Caco-2 (cell line): ENCODE data around the gene OSBPL10. TPM values are rescaled to one million over a fixed set of nuclear protein-coding genes. Genes with fewer than 3 reads are reported as not detected.

Source experiments
- BruUV-seq: library from RNA; stranded (reverse); fragments of 400-500 nt; replicated peaks from 2 replicates; lab custom pipeline; 2021; lab: Mats Ljungman, UMichigan
- CTCF ChIA-PET: fragments of 300-600 bp; sonication (Branson Sonifier 250); formaldehyde crosslinking; loops from one replicate; lab custom pipeline; 2022; ENCODE audit warnings: antibody characterized with exemption; lab: Charles Lee
- POLR2A ChIA-PET: fragments of 300-600 bp; sonication (Branson Sonifier 250); formaldehyde crosslinking; loops from one replicate; lab custom pipeline; 2022; ENCODE audit warnings: antibody characterized with exemption; lab: Charles Lee
- DNase-seq, 2 experiments: peaks; one replicate each; pipeline versions ENCODE4 v3.0.0 to v3.0.0-alpha.2; 2020 to 2022
- H3K27me3 ChIP-seq: replicated peaks from 2 replicates; pipeline ENCODE4 v1.6.0; 2011; ENCODE audit warnings: low read length; ENCODE audit not compliant: control insufficient read depth, insufficient read depth
- H3K36me3 ChIP-seq: 2 replicates; pipeline ENCODE4 v1.5.1; 2011; ENCODE audit warnings: low read length; ENCODE audit not compliant: control insufficient read depth, insufficient read depth
- H3K4me1 ChIP-seq: fragments of 250-450 bp; sonication (Bioruptor Pico); 2 replicates; pipeline ENCODE4 v1.5.1; 2020; ENCODE audit warnings: mild to moderate bottlenecking
- H3K4me3 ChIP-seq: 2 replicates; pipeline ENCODE4 v1.5.1; 2011; ENCODE audit warnings: low read depth, mild to moderate bottlenecking, control low read depth, low read length
- H3K9me3 ChIP-seq: fragments of 250-450 bp; sonication (Bioruptor Pico); 2 replicates; pipeline ENCODE4 v1.5.1; 2020; ENCODE audit warnings: mild to moderate bottlenecking, moderate library complexity
- H3K27ac Mint-ChIP-seq: one replicate; pipeline ENCODE4 v1.8.0; 2022; ENCODE audit warnings: mixed read lengths; ENCODE audit not compliant: unreplicated experiment
- H3K27me3 Mint-ChIP-seq: one replicate; pipeline ENCODE4 v1.8.0; 2022; ENCODE audit warnings: mixed read lengths; ENCODE audit not compliant: insufficient read depth, unreplicated experiment
- H3K36me3 Mint-ChIP-seq: one replicate; pipeline ENCODE4 v1.8.0; 2022; ENCODE audit warnings: mild to moderate bottlenecking, mixed read lengths; ENCODE audit not compliant: insufficient read depth, unreplicated experiment
- H3K4me1 Mint-ChIP-seq: one replicate; pipeline ENCODE4 v1.8.0; 2022; ENCODE audit warnings: low read depth, mixed read lengths; ENCODE audit not compliant: unreplicated experiment
- H3K4me3 Mint-ChIP-seq: one replicate; pipeline ENCODE4 v1.8.0; 2022; ENCODE audit warnings: mild to moderate bottlenecking, moderate library complexity, mixed read lengths; ENCODE audit not compliant: unreplicated experiment
- H3K9me3 Mint-ChIP-seq: one replicate; pipeline ENCODE4 v1.8.0; 2022; ENCODE audit warnings: mixed read lengths; ENCODE audit not compliant: unreplicated experiment
- CTCF ChIP-seq, 2 experiments: fragments of 200-600 bp in 1 of 2; IDR thresholded peaks; 1 replicate in 1 of 2; 2 replicates in 1 of 2; pipeline versions ENCODE4 v1.5.1 to v1.8.0; 2011 to 2022; ENCODE audit warnings: antibody characterized with exemption in 1 of 2, control low read depth in 1 of 2, inconsistent platforms in 1 of 2, low read depth in 1 of 2, low read length in 1 of 2, mild to moderate bottlenecking in 1 of 2, moderate library complexity in 1 of 2; ENCODE audit not compliant: insufficient read depth in 1 of 2, severe bottlenecking in 1 of 2, unreplicated experiment in 1 of 2
- intact Hi-C: fragments of 100-400 bp; cut with micrococcal nuclease; formaldehyde crosslinking; loops from one replicate; pipeline ENCODE4 v1.10.0; 2022; ENCODE audit not compliant: unreplicated experiment
- total RNA-seq: library from RNA; stranded (reverse); gene quantifications from 2 replicates; pipeline ENCODE4 v1.2.3, GENCODE V29; 2022

The OSBPL10 gene
- total RNA-seq, 1 experiment from 2014 or later, result 71.2 TPM

- no peaks in the 10 kb centered on the region for H3K27me3 Mint-ChIP-seq
- CTCF ChIA-PET, result no interaction called here
Observed at GRCh38 chr3:31629054-31629453, 352.0 kb downstream of the OSBPL10 start.

GRCh38 chr3:31625358-31625757 lies 355.7 kb downstream of the OSBPL10 start:
- ChIA-PET CTCF (interaction anchor here (0.6 kb wide), 1 partner anchor 43 kb away, joined by 4 read pairs; no protein-coding TSS in a partner anchor), POLR2A (no interaction called here)
- peaks cover 70% of the 10 kb centered on the region for H3K36me3 Mint-ChIP-seq
- H3K4me1 Mint-ChIP-seq, result no peaks in the 10 kb centered on the region
- no peaks in the 10 kb centered on the region for H3K9me3 Mint-ChIP-seq
- DNase-seq, result no peak
- H3K4me3 Mint-ChIP-seq, result no peak overlapping the region
- no peak for TF ChIP-seq CTCF (IDR thresholded peaks at IDR 0.05; ENCODE audit: insufficient read depth in 1 of 2, low read depth in 1 of 2, low read length in 1 of 2, severe bottlenecking in 1 of 2, unreplicated experiment in 1 of 2)
- Histone ChIP-seq H3K9me3 (no peaks in the 10 kb centered on the region), H3K4me3 (no peak overlapping the region), H3K4me1 (no peaks in the 10 kb centered on the region), H3K27me3 (no peaks in the 10 kb centered on the region), H3K36me3 (no peaks in the 10 kb centered on the region)
- H3K27me3 Mint-ChIP-seq, result no peaks in the 10 kb centered on the region
- BruUV-seq, result no TSS peak
- no peak overlapping the region for H3K27ac Mint-ChIP-seq
- intact Hi-C loops, result no loop called here

More at GRCh38 chr3:31629054-31629453, 352.0 kb downstream of the OSBPL10 start:
- DNase-seq, result no peak
- no peaks in the 10 kb centered on the region for H3K9me3 ChIP-seq
- TF ChIP-seq CTCF (IDR thresholded peaks at IDR 0.05; ENCODE audit: insufficient read depth in 1 of 2, low read depth in 1 of 2, low read length in 1 of 2, severe bottlenecking in 1 of 2, unreplicated experiment in 1 of 2), result no peak
- BruUV-seq, result no TSS peak
- H3K4me1 ChIP-seq, result no peaks in the 10 kb centered on the region
- Mint-ChIP-seq H3K27ac (no peak overlapping the region), H3K4me1 (no peaks in the 10 kb centered on the region), H3K4me3 (no peak overlapping the region), H3K9me3 (no peaks in the 10 kb centered on the region), H3K36me3 (peaks cover 74% of the 10 kb centered on the region)
- no peak overlapping the region for H3K4me3 ChIP-seq
- POLR2A ChIA-PET, result no interaction called here
- intact Hi-C loops, result no loop called here
- no peaks in the 10 kb centered on the region for H3K27me3 ChIP-seq
- H3K36me3 ChIP-seq, result no peaks in the 10 kb centered on the region

GRCh38 chr3:31624083-31624709 lies 356.9 kb downstream of the OSBPL10 start:
- Mint-ChIP-seq H3K27ac (no peak overlapping the region), H3K4me1 (no peaks in the 10 kb centered on the region), H3K4me3 (no peak overlapping the region), H3K27me3 (no peaks in the 10 kb centered on the region), H3K9me3 (no peaks in the 10 kb centered on the region), H3K36me3 (peaks cover 68% of the 10 kb centered on the region)
- POLR2A ChIA-PET, result no interaction called here
- Histone ChIP-seq H3K9me3 (no peaks in the 10 kb centered on the region), H3K27me3 (no peaks in the 10 kb centered on the region), H3K4me3 (no peak overlapping the region), H3K4me1 (no peaks in the 10 kb centered on the region), H3K36me3 (no peaks in the 10 kb centered on the region)
- TF ChIP-seq CTCF (IDR thresholded peaks at IDR 0.05; ENCODE audit: insufficient read depth in 1 of 2, low read depth in 1 of 2, low read length in 1 of 2, severe bottlenecking in 1 of 2, unreplicated experiment in 1 of 2), result no peak
- BruUV-seq, result no TSS peak
- CTCF ChIA-PET, result interaction anchor here (0.5 to 0.6 kb wide), 2 partner anchors 58 to 1011 kb away, joined by 3 to 4 read pairs; no protein-coding TSS in a partner anchor
- DNase-seq, result no peak
- intact Hi-C loops, result no loop called here
